Kidney capillary endothelial cell (primary cell): ENCODE results near the gene GPR107.

Experiments
- DNase-seq: peaks from one replicate; pipeline ENCODE4 v3.0.0-alpha.2; 2018; ENCODE audit warnings: low spot score

GPR107 gene

GRCh38 chr9:130137081-130137640 lies 83.5 kb downstream of the GPR107 start:
- DNase-seq: no peak

GRCh38 chr9:130137641-130138081 lies 84.0 kb downstream of the GPR107 start:
- no peak for DNase-seq

- DNase-seq: peak; percentile 49
Observed at GRCh38 chr9:130138171-130138653, 84.5 kb downstream of the GPR107 start.

- DNase-seq: no peak
Observed at GRCh38 chr9:130138791-130139190, 85.1 kb downstream of the GPR107 start.

DNA sequence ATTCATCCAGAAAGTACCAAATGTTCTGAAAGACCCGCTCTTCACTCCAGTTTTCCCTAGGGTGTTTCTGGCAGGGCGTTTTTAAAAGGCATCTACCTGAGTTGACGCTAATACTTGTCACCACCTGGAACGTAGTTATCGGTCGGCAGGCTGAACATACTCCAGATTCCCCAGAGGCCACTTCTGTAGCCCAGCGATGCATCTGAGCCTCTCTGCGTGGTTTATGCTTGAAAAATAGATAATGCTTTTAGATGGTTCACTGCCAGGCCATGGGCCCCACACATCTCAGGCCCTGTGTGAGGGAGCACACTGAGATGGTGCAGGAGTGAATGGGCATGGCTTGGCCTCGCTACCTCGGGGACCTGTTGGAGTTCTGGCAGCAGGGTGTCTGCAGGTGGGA lies 85.5 kb downstream of the GPR107 start:
- no peak for DNase-seq

GRCh38 chr9:130140706-130141105 lies 87.0 kb downstream of the GPR107 start:
- DNase-seq: no peak

- no peak for DNase-seq
Observed at GRCh38 chr9:130142056-130142455, 88.3 kb downstream of the GPR107 start.

DNA sequence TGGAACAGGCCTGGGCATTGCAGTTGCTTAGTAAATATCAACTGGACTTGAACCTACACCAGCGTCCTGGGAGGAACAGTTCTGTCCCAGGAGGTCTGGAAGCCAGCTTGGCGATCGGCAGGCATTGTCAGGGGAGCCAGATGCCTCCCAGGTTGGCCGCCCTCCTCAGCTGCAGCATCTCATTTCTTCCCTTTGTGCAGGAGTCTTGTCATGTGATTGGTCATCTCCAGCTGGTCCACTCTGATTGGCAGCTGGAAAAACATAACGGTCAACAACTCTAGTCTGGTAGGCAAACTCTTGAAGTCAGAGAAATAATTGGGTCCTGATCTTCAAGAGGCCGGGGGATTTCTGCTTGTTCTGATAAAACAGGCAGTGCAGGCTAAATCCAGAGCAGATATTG lies 88.9 kb downstream of the GPR107 start:
- DNase-seq: no peak

DNA sequence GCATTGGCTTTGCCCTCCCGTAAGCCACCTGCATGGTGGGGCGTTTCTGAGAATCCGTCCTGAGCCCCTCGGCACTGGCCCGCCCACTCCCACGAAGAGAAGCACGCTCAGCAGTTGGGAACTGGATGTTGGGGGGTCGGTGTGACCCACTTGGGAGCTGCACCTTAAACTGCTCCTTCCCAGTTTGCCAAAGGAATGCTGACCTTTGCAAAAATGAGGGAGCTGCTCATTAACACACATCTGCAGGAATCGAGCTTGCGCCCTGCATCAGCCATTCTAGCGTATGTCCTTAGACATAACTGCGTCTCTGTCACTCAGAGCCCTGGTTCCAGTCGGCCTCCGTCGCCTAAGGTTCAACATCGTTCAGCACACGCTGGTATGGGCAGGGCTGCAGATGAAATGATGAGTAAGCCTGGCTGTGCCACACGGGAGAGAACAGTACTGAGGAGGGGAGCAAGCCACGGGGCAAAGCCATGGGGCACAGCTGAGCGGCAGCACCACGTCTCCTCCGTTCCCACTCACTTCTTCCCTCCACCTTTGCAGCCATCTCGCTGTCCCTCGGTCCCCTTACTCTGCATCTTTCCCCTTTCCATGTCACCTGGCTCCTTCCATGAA lies 89.7 kb downstream of the GPR107 start:
- no peak for DNase-seq

GRCh38 chr9:130143958-130144366 lies 90.3 kb downstream of the GPR107 start:
- DNase-seq: no peak

- no peak for DNase-seq
Observed at GRCh38 chr9:130144703-130145102, 91.0 kb downstream of the GPR107 start.

DNA sequence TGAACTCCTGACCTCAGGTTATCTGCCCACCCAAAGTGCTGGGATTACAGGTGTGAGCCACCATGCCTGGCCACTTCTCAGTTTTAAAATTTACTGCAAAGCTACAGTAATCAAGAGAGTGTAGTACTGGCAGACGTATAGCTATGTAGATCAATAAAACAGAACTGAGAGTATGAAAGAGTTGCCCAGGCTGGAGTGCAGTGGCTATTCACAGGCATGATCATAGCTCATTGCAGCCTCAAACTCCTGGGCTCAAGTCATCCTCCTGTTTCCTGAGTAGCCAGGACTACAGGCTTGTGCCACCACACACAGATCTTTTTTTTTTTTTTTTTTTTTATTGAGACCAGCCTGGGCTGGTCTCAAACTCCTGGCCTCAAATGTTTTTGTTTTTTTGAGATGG lies 92.0 kb downstream of the GPR107 start:
- DNase-seq: no peak

GRCh38 chr9:130147198-130147597 lies 93.5 kb downstream of the GPR107 start:
- no peak for DNase-seq

GRCh38 chr9:130147910-130148309 lies 94.2 kb downstream of the GPR107 start:
- DNase-seq: no peak

- DNase-seq: no peak
Observed at GRCh38 chr9:130149031-130149430, 95.3 kb downstream of the GPR107 start.

- no peak for DNase-seq
Observed at GRCh38 chr9:130149654-130150286, 96.1 kb downstream of the GPR107 start.

DNA sequence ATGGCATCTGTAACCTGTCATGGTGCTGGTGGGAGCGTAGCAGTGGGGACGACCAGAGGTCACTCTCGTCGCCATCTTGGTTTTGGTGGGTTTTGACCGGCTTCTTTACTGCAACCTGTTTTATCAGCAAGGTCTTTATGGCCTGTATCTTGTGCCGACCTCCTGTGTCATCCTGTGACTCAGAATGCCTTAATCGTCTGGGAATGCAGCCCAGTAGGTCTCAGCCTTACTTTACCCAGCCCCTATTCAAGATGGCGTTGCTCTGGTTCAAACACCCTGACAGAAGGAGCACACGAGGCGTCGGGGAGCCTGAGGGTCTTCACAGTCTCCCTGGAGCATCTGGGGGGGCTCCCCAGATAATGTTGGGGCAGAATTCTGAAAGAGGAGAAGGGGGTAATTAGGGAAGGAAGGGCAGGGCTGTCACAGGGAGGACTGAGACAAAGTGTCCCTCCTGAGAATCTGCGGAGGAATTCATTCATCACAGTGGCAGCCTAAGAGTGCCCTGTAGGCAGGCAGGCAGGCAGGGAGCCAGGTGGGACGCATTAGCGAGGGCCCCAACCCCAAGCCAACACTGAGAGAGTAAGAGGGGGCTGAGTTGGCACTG lies 97.2 kb downstream of the GPR107 start:
- peak; percentile 51 for DNase-seq

DNA sequence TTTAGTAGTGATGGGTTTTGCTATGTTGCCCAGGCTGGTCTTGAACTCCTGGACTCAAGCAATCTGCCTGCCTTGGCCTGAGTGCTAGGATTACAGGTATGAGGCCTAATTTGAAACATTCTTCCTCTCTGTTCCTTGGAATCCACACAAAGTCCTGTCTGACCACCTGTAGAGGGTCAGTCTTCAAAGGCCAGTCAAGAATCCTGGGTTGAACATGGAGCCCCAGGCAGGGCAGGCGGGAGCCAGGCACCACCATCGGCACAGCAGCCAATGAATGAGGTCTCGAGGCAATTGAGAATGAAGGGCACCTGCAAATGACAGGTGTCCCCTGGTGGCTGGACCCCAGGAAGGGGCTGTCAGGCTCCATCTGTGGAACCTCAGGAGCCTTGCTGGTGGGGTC lies 101.1 kb downstream of the GPR107 start:
- no peak for DNase-seq

DNA sequence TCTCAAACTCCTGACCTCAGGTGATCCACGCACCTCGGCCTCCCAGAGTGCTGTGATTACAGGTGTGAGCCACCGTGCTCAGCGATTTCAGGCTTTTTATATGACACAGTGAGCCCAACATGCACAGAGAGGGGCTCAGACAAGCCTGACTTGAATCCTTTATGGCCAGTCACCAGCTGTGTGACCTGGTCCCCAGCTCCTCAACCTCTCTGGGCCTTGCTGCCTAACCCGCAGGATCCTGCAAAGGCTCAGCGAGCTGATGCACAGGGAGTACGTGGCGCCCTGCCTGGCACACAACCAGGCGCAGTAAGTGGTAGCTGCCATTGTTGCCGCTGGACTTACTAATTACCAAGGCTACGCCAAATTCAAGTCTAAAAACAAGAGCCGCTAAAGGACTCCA lies 101.9 kb downstream of the GPR107 start:
- no peak for DNase-seq

DNA sequence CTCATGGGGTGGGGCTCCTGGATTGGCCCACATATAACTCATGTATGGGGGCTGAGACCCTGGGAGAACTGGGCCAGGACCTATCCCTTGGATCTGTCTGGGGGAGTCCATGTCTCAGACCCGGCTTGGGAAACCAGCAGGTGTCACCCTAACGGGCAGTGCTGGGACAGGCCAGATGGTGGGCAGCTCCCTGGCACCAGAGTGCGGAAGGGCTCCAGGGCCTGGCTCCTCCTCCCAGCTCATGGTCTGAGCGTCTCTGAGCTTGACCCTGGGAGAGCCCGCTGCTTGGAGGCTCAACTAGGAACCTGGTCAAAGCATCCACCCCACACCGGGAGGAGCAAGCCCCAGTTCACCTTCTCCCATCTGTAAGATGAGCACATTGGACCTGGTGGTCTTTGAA lies 103.0 kb downstream of the GPR107 start:
- DNase-seq: no peak

DNA sequence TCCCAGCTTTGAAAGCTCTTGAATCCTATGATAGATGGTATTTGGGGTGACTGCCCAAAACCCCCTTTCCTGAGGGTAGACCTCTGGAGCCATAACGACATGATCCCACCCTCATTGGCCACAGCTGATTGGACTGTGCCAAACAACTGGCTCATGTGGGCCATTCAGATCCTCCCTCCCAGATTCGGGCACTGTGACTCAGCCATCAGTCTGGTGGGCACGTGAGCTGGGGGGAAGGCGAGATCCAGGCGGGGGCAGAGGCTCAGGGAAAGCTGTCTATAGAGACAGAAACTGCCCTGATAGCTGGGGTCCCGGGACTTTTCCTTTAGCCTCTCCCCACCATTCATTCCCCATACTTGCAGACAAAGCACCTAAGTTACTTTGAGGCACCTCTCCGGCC lies 103.4 kb downstream of the GPR107 start:
- no peak for DNase-seq

GRCh38 chr9:130158001-130158400 lies 104.3 kb downstream of the GPR107 start:
- no peak for DNase-seq

DNA sequence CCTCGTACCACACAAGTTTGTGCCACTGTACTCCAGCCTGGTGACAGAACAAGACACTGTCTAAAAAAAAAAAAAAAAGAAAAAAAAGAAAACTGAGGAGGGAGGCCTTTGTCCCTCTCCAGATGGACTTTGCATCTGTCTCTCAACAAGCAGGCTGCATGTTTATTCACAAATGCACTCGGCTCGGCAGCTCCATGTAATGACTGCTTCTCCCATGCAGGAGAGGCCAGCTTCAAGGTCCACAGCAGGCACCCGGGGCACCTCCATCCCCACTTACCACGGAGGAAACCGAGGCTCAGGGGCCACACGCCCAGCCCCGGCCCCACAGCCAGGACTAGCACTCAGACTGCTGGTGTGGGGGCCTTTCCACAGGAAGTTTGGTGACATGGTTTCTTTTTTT lies 105.4 kb downstream of the GPR107 start:
- no peak for DNase-seq
